Measurements from ENCODE around the gene LRRC15.

LRRC15 gene

DNA sequence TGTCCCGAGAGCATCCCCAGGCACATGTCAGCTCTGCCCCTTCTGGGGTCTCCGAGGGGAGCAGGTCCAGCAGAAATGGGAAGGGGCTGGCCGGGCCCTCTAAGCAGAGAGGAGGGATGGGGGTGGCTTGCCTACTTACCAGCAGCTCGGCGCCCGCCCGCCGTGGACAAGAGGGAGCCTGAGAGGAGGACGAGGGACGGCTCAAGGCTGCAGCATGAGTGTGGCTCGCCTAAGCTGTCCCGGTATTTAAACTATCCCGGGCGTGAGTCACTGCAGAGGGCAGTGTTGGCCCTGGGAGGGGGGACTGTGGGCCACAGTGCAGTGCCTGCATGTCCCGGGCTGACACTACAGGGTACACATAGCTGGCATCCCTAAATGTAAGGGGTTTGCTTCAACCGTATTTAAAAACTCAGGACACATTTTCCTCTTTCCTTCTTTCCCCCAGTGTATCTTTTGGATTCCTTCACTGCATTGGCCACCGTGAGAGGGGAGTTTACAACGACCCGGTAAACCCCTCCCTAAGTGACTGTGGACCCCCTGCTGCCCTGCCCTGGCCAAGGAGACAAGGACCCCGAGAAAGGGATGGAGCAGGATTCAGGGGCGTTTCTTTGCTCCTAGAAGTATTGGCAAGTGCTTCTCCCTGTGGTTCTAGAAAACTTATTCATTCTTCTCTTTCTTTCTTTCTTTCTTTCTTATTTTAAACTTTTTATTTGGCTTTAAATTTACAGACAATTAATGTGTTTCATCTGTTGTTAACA is at the start of gene LRRC15:
Gene LRRC15, minus strand, starts transcription at position 222 of the 758 bp plus-strand sequence. CDS start 8,700 bp downstream, outside the sequence.
- no peak for DNase-seq (ENCODE audit: low read depth)

DNA sequence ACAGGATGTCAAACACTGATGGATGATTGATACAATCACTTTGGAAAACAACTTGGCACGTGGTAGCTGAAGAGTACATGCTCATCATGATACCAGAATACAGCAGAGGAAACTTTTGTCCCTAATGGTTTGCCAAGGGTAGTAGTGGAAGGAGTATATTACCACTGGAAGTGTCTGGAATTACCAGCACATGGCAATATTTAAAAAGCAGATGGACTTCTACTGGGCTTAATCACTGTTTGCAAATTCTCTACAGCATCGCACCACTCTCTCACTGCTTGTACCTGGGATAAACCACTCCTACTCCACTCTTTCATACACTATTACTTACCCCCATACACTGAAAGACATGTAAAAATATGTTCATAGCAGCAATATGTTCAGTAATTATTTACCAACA is 49.1 kb upstream of the LRRC15 start:
- no peak for DNase-seq (ENCODE audit: low read depth)

DNA sequence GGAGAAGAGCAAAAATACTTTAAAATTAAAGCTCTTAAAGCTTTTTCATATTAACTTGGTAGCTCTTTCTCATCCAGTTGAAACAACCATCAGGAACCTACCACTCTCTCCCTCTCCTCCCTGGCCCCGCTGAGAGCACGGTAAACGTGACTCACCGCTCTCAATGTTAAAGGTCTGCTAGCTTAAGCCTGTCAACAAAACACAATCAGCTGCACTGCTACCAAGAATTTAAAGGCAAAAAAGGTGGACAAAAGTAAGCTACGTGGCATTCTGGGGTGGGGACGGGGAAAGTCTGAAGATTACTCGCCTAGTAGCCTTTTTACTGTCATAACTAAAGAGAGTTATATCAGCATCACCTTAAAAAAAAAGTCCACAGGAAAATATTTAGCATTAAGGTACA is 37.9 kb upstream of the LRRC15 start:
- DNase-seq (ENCODE audit: low read depth): no peak

DNA sequence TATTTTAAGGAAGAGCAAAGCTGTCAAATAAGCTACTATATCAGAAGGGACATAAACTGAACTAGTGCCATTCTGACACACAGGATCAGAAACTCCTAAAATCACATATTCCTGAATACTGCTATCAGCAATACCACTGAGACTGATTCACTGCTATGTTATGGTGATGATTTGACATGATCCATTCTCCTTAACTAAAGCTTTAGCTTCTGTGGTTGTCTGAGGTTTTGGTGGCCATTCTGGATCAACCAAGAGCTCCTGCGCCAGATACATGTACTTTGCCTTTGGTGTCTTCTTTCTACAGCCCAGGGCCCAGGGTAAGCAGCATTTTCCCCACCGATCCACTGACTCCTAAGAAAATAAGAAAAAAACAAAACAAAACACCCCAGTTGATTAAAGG is 36.2 kb upstream of the LRRC15 start:
- DNase-seq (ENCODE audit: low read depth): no peak

DNA sequence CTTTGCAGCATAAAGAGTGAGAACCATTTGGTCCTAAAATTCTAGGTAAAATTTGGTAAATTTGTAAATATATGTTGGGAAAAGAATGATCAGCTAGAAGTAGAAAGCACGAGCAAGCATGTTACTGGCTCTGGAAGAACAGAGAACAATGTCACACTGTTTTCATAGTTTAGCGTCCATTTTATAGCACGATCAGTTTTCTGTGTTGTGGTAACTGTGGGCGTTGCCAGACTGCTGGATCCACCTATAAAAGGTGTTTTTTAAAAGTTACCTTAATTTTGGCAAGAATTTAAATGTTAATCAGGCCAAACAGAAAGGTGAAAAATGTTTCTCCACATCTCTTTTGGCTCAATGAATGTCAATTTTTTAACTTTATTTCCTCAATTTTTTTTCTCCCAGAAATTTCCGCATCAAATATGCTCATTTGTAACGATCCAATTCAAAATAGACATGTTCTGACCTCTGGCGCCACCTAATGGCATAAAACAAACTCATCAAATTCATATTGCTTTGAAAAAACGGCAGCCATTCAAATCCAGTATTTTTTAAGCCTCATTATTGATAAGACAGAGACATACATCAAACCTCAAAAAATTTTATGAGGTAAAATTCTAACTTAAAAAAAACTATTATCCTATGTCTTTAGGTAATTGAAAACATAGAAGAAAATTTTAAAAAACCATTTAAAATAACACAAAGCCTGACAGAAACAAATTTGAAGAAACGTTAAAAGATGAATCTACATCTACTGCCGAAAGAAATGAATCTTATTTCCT is 35.0 kb upstream of the LRRC15 start:
- DNase-seq (ENCODE audit: low read depth): peak; percentile 26

DNA sequence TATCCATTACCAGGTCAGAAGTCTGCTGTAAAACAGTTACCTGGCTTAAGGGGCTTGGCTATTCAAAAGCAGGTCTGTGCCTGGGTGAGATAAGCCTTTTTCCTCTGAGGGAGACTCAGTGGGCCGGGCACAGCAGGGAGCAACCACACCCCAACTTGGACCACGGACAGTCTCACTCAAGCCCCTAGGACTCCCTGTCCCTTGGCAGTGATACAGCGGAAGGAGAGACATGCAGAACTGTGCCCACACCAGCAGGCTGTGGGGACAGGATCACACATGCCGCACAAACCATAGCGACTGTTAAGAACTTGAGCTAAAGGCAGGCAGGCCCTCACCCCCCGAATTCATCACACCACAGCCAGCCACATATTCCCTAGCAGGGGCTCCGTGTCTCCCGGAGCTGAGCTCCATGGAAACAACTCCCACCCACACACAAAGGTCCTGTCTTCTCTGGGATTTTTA is 32.4 kb upstream of the LRRC15 start:
- no peak for DNase-seq (ENCODE audit: low read depth)

DNA sequence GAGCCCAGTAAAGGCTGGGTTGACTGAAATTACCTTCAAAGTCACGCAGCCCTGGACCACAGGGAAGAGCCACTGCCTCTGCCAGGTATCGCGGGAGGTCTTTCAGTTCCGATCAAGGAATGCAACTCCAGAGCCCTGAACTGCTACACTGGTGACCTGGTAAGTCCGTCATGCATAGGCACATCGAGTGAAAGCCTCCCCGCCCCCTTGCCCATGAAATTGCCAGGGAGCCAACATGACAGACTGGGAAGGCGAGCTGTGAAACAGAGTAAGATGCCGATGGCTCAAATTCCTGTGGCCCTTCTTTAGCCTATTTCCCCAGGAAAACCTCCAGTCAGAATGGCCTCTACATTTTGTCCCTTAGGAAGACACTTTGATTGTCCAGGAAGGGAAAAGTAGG is 31.8 kb upstream of the LRRC15 start:
- no peak for DNase-seq (ENCODE audit: low read depth)

DNA sequence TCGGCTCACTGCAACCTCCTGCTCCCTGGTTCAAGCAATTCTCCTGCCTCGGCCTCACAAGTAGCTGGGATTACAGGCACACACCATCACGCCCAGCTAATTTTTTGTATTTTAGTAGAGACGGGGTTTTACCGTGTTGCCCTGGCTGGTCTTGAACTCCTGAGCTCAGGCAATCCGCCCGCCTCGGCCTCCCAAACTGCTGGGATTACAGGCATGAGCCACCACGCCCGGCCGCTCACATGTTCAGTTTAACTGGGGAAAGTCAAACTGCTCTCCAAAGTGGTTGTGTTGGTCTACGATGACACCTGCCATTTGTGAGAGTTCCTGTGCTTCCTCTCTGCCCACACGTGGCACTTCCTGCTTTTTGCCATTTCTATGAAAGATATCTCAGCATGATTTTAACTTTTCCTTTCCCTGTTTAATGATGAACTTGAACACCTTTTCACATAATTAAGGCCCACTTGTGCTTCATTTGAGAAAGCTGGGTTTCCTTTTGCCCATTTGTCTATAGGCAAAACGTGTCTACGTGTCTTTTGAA is 30.4 kb upstream of the LRRC15 start:
- no peak for DNase-seq (ENCODE audit: low read depth)

DNA sequence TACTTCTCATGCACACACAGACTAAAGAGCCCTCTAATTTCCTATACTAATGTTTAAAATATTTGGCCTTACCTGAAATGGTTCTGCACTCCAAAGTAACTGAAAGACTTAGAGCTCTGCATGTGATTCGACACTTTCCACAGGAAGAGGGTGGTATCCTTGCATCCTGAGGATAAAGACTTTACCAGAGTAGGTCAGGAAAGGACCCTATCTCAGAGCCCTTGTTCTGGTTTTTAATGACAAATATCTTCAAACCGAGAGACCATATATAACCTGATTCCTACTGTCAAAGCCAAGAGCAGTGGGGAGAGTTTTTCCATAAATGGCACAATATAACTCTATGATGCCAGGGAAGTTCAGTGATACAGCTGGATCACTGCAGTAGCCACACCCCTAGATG is 29.6 kb upstream of the LRRC15 start, which contains the start of gene GP5:
Gene GP5, minus strand, starts transcription at position 101 of the 400 bp plus-strand sequence. CDS start 984 bp downstream, outside the sequence.
- no peak for DNase-seq (ENCODE audit: low read depth)

DNA sequence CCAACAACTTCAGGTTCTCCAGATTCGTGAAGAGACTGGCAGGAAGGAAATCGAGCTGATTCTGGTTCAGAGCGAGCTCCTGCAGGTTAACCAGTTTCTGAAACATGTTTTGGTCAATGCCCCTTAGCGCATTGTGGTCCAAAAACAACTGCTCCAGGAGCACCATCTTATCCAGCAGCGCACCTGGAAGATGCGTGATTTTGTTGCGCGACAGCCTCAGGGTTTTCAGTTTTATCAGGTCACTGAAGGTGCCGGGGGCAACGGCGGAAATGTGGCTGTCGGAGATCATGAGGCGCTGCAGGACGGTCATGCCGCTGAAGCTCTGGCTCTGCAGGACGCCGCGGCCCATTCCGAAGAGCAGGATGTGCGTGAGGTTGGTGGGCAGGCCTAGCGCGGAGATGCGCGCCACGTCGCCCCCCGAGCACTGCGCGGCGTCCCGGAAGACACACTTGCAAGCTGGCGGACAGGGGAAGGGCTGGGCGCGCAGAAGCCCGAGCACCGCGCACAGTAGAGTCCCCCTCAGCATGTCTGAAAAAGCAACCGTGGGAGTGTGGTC is 28.3 kb upstream of the LRRC15 start:
- peak; percentile 16 for DNase-seq (ENCODE audit: low read depth)

DNA sequence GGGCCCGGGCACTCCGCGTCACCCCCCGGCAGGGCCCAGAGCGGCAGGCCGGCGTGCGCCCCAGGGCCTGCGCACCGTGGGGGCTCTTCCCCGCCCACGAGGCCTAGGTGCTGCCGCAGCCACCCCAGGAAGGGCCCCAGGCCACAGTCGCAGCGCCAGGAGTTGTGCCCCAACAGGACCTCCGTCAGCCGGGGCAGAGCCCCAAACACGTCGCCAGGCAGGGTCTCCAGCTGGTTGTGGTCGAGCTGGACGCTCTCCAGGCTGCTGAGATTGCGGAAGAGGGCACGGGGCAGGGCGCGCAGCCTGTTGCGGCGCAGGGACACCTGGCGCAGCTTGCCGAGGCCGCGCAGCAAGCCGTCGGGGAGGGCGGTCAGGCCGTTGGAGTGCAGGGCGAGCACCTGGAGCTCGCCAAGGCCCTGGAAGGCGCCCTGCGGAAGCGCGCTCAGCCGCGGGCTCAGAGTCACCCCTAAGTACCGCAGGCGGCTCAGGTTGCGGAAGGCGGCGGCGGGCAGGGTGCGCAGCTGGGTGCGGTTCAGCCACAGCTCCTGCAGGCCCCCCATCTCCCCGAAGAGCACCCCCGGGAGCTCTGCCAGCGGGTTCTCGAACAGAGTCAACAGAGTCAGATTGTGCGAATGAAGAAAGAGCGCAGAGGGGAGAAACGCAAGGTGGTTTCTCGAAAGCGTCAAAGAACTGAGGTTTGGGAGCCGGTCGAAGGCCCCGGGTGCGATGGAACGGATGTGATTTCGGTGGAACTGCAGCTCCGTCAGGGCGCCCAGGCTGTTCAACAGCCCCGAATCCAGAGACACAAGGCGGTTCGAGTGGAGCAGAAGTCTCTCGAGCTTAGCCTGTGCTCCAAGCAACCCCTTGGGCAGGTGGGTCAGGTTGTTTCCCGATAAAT is 27.6 kb upstream of the LRRC15 start:
- peak; percentile 24 for DNase-seq (ENCODE audit: low read depth)

DNA sequence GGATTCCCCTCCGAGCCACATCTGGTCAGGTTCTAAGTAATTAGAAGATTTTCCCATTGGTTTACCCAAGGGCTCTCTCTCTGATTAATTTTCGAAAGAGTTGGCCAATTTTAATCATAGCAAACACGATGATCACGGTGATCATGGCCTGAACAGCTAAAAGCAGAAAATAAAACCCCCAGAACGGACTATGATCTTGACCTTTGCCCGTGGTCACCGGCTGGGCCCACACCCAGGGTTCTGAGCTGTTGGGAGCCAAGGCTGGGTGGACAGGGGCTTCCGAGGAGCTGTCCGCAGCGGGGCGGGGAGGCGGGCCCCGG is 27.0 kb upstream of the LRRC15 start:
- no peak for DNase-seq (ENCODE audit: low read depth)

DNA sequence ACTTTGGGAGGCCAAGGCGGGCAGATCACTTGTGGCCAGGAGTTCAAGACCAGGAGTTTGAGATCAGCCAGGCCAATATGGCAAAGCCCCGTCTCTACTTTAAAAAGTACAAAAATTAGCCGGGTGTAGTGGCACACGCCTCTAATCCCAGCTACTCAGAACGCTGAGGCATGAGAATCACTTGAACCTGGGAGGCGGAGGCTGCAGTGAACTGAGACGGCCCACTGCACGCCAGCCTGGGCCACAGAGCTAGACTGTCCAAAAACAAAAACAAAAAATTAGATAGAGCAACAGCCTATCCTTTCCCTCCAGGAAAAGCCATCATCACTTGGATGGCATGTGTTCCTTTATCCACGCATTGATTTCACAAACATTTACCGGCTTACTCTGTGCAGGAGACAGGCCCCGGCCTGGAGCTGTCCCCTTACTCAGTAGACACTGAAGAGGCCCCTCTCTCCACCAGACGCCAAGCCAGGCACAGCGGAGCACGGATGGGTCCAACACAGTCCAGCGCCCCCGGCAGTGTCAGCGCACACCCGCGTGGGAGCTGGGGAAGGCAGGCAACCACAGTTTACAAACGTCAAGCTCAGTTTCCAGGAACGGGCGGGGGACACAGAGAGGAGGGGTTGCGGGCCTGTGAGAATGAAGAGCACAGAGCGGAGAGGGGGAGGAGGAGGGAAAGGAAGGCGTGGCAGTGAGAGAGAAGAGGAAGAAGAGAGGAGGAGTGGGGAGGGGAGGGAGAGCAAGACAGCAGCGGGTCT is 26.4 kb upstream of the LRRC15 start:
- peak; percentile 46 for DNase-seq (ENCODE audit: low read depth)

DNA sequence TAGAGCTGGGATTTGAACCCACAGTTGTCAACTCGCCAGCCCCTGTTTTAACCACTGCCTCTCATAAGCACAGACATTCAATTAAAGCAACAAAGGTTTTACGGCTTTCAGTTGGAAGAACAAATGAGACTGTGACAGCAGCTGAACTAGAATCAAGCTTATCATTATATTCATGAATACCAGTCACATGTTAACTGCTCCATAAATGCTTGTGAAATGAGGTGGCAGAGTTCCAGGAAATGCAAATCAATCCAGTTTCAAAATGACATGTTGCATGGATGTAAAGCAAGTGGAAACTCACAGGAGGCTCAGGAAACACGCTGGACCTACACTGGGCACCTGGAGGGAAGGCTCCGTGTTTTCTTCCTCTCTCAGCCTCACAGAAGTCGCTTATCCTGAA is 25.7 kb upstream of the LRRC15 start:
- DNase-seq (ENCODE audit: low read depth): no peak

DNA sequence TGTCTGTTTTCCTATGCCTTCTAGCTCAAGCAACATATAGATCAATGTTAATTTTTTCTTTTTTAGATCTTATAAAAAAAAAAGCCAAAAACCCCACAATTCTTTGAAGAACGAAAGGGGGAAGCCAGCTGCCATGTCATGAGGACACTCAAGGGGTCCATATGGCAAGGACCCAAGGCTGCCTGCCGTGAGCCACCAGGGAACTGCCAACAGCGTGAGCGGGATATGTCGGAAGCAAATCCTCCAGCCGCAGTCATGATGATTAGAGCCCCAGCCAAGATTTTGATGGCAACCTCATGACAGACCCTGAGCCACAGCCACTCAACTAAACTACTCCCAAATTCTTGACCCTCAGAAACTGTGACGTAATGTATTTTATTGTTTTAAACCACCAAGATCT is 23.0 kb upstream of the LRRC15 start:
- DNase-seq (ENCODE audit: low read depth): no peak

DNA sequence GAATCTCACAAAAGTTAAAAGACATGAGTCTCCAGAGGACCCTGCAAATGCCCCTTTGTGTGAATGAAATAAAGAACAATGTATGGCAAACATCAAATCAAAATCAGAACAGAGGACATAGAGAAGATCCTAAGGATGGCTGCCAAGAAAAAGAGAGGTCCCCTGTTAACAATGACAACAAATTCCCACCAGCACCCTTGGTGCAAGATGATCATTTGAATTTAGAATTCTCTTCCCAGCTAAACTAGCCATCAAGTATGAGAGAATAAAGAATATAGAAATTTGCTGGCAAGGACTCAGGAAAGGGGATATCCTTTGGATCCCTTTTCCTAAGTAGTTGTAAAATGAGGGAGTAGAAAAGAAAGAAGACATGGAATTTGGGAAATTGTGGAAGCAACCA is 21.3 kb upstream of the LRRC15 start:
- DNase-seq (ENCODE audit: low read depth): no peak

DNA sequence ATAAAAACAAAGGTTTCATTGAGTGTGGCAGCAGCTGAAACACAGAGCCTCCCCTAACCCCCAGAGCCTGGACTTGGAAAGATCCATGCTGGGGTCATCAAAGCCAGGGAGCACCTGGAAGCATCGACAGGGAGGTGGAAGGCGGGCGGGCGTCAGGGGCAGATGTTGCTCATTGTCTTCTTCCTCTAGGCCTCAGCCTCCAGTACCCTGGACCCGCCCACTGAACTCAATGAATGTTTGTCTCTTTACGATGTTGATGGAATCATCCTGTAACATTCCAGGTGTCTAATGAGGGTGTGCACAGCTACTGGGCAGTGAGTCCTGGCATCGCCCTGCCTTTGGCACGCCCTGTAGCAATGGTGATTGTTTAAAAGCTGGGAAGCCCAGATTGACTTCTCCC is 19.7 kb upstream of the LRRC15 start:
- no peak for DNase-seq (ENCODE audit: low read depth)

DNA sequence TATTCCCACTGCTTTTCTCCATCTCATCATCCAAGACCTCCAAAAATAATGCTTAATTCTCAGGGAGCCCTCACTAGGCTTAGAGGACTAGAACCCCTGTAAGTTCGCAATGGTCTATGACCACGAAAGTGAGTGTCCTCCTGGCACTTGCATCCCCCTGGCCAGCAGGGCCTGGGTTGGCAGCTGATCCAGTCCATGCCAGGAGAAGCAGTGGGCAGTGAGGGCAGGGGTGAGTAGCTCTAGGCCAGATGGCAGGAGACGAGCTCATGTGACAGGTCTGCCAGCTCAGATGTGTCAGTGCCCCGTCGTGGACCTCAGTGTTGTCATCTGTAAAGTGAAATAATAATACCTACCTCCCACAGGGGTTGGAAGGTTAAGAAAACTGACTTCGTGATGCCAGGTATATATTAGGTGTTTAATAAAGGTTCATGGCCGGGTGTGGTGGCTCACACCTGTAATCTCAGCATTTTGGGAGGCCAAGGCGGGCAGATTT is 18.4 kb upstream of the LRRC15 start:
- no peak for DNase-seq (ENCODE audit: low read depth)

DNA sequence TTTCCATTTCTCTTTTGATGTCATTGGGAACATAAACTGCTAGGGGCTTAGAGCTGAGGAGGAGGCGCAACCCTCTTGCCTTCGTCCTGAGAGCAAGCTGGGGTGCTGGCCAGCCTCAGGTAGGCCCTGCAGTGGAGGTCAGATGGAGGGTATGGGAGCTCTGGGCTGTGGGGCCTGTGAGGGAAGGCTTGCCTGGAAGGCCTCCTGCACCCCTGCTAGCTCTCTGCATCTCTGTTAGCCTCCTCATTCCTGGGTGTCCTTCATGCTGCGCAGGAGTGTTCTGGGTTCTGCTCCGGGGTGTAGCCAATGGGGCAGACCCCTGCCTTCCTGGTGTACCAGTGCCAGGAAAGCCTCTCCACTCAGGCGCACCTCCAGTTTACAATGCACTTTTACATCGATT is 17.7 kb upstream of the LRRC15 start:
- DNase-seq (ENCODE audit: low read depth): no peak

DNA sequence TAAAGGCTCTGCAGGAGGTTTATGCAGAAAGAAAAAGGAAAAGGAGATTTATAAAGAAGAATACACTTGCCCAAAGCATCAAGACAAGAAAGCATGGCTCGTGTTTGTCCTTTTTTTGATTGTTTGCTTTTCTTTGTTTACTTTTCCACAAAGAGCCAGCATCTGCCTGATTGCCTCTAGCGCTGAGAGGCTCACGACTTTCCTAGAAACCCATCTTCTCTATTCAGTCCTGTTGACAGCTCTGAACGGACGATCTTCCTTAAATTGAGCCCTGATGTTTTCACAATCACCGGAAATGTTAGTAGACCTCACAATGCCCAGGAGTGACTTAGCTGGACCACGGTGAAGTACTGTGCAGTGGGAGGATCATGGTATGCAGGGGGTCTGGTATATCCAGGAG is 17.1 kb upstream of the LRRC15 start:
- DNase-seq (ENCODE audit: low read depth): no peak

DNA sequence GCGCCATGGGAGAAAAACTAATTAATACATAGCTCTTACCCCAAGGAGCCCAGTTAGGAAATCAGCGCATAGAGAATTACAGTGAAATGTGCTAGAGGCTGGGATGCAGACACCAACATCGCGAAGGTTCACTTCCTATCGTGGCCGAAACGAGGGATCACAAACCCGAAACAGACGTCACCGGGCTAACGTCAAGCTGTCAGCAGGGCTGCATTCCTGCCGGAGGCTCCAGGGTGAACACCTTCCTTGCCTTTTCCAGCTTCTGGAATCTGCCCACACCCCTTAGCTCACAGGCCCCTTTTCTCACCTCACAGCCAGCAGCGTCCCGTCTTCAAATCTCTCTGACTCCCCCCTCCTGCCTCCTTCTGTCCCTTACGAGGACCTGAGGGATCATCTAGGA is 16.5 kb upstream of the LRRC15 start:
- DNase-seq (ENCODE audit: low read depth): no peak

Data from activated T-cell treated with anti-CD3 and anti-CD28 coated beads for 1 hour (primary cell).